OCI-LY1 (cell line): ENCODE results near the gene PPEF2.

ENCODE experiments used
- EZH2 ChIP-seq: fragments of 200-600 bp; sonication (generic), shearing (Covaris generic); IDR thresholded peaks from 2 replicates; pipeline ENCODE4 v1.8.0; 2017; ENCODE audit warnings: borderline replicate concordance, mixed run types, mild to moderate bottlenecking, antibody characterized with exemption, low read length, moderate library complexity, mixed read lengths
- TF ChIP-seq, protein P1 (sequence below): fragments of 200-600 bp; sonication (generic), shearing (Covaris generic); IDR thresholded peaks from 2 replicates; pipeline ENCODE4 v1.5.1; 2017; ENCODE audit warnings: mild to moderate bottlenecking, antibody characterized with exemption, low read length, moderate library complexity, mixed read lengths

DNA sequence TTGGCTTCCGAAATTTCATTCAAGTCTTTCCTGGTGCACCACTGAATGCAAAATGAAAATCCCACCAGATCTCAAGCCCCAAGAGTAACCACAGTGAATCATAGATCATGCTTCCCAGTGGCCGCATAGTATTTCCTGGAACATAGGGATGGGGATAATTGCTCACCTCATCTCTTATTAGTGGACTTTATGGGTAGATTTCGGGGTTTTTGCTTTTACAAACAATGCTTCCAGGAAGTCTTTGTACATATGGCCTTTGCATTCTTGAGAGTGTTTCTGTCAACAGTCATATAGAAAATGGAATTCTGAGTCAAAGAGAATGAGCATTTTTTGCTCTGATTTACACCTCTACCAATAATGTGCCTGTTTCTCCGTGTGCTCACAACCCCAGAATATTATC lies 53.4 kb downstream of the PPEF2 start:
- TF ChIP-seq, protein P1, sequence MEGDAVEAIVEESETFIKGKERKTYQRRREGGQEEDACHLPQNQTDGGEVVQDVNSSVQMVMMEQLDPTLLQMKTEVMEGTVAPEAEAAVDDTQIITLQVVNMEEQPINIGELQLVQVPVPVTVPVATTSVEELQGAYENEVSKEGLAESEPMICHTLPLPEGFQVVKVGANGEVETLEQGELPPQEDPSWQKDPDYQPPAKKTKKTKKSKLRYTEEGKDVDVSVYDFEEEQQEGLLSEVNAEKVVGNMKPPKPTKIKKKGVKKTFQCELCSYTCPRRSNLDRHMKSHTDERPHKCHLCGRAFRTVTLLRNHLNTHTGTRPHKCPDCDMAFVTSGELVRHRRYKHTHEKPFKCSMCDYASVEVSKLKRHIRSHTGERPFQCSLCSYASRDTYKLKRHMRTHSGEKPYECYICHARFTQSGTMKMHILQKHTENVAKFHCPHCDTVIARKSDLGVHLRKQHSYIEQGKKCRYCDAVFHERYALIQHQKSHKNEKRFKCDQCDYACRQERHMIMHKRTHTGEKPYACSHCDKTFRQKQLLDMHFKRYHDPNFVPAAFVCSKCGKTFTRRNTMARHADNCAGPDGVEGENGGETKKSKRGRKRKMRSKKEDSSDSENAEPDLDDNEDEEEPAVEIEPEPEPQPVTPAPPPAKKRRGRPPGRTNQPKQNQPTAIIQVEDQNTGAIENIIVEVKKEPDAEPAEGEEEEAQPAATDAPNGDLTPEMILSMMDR: no peak
- no peak for TF ChIP-seq EZH2
